CD14-positive monocyte (primary cell): ENCODE measurements around the gene KIAA0930. TPM values are rescaled to one million over a fixed set of nuclear protein-coding genes. Genes with fewer than 3 reads are reported as not detected.

Source experiments
- DNase-seq, 3 donors: peaks; one replicate each; pipeline ENCODE4 v3.0.0-alpha.2; 2011 to 2022
- H2AFZ ChIP-seq: 2 replicates; pipeline ENCODE4 v1.6.0; 2012; ENCODE audit warnings: mild to moderate bottlenecking, low read depth, low read length, inconsistent platforms; ENCODE audit not compliant: insufficient read depth, poor library complexity, severe bottlenecking
- H3K27ac ChIP-seq, 2 donors: 1 replicate in 1 of 2; 2 replicates in 1 of 2; pipeline ENCODE4 v1.5.1; 2012 to 2013; ENCODE audit warnings: low read length in 2 of 2, control low read depth in 1 of 2, inconsistent platforms in 1 of 2, low read depth in 1 of 2, mild to moderate bottlenecking in 1 of 2
- H3K27me3 ChIP-seq, 2 donors: one replicate each; pipeline versions ENCODE4 v1.6.0 to v1.6.1; 2011 to 2013; ENCODE audit warnings: low read length in 2 of 2; ENCODE audit not compliant: control insufficient read depth in 2 of 2, insufficient read depth in 2 of 2
- H3K36me3 ChIP-seq, 2 donors: replicated peaks in 1 of 2; 1 replicate in 1 of 2; 2 replicates in 1 of 2; pipeline versions ENCODE4 v1.5.1 to v1.6.1; 2012 to 2013; ENCODE audit warnings: low read length in 2 of 2, control low read depth in 1 of 2, inconsistent platforms in 1 of 2, mild to moderate bottlenecking in 1 of 2; ENCODE audit not compliant: insufficient read depth in 2 of 2, control insufficient read depth in 1 of 2
- H3K4me1 ChIP-seq, 2 donors: 1 replicate in 1 of 2; 2 replicates in 1 of 2; pipeline versions ENCODE4 v1.5.1 to v1.6.1; 2012 to 2013; ENCODE audit warnings: low read length in 2 of 2, control low read depth in 1 of 2, inconsistent platforms in 1 of 2, mild to moderate bottlenecking in 1 of 2, moderate library complexity in 1 of 2; ENCODE audit not compliant: insufficient read depth in 2 of 2, control insufficient read depth in 1 of 2
- H3K4me2 ChIP-seq: replicated peaks from 2 replicates; pipeline ENCODE3; 2012; ENCODE audit warnings: low read length, moderate library complexity, mild to moderate bottlenecking; ENCODE audit not compliant: poor library complexity, severe bottlenecking; ENCODE audit errors: extremely low read depth
- H3K4me3 ChIP-seq, 3 experiments: fragments of 200-600 bp in 1 of 3; sonication (generic) in 1 of 3; replicated peaks in 1 of 3; 1 replicate in 2 of 3; 2 replicates in 1 of 3; pipeline ENCODE4 v1.5.1; 2011 to 2013; ENCODE audit warnings: low read length in 3 of 3, mild to moderate bottlenecking in 3 of 3, control low read depth in 2 of 3, low read depth in 2 of 3, inconsistent platforms in 1 of 3, moderate library complexity in 1 of 3
- H3K79me2 ChIP-seq: 2 replicates; pipeline ENCODE4 v1.6.0; 2012; ENCODE audit warnings: mild to moderate bottlenecking, control low read depth, inconsistent platforms, low read length, moderate library complexity; ENCODE audit not compliant: insufficient read depth
- H3K9ac ChIP-seq: 2 replicates; pipeline ENCODE4 v1.6.0; 2017; ENCODE audit warnings: low read length, mild to moderate bottlenecking; ENCODE audit not compliant: insufficient read depth, poor library complexity, severe bottlenecking
- H3K9me3 ChIP-seq, 2 donors: replicated peaks in 1 of 2; 1 replicate in 1 of 2; 2 replicates in 1 of 2; pipeline versions ENCODE4 v1.5.1 to v1.6.1; 2012 to 2013; ENCODE audit warnings: low read length in 2 of 2, control low read depth in 1 of 2; ENCODE audit not compliant: control insufficient read depth in 1 of 2, insufficient read depth in 1 of 2
- H4K20me1 ChIP-seq: 2 replicates; pipeline ENCODE4 v1.6.0; 2012; ENCODE audit warnings: mild to moderate bottlenecking, low read length, control low read depth, moderate library complexity; ENCODE audit not compliant: insufficient read depth
- H3K27ac Mint-ChIP-seq, 7 donors: one replicate each; pipeline ENCODE4 v1.8.0; 2020; ENCODE audit warnings: mild to moderate bottlenecking in 7 of 7, mixed read lengths in 7 of 7, moderate library complexity in 6 of 7, inconsistent platforms in 2 of 7
- H3K27me3 Mint-ChIP-seq, 3 donors: one replicate each; pipeline ENCODE4 v1.8.0; 2021 to 2022; ENCODE audit warnings: low read depth in 3 of 3, mild to moderate bottlenecking in 3 of 3, mixed read lengths in 3 of 3, moderate library complexity in 3 of 3, inconsistent platforms in 1 of 3
- H3K36me3 Mint-ChIP-seq, 2 donors: one replicate each; pipeline ENCODE4 v1.8.0; 2020; ENCODE audit warnings: mixed read lengths in 2 of 2, inconsistent platforms in 1 of 2, mild to moderate bottlenecking in 1 of 2
- H3K4me1 Mint-ChIP-seq: one replicate; pipeline ENCODE4 v1.8.0; 2020; ENCODE audit warnings: mild to moderate bottlenecking, mixed read lengths
- H3K4me3 Mint-ChIP-seq, 2 donors: one replicate each; pipeline ENCODE4 v1.8.0; 2020; ENCODE audit warnings: mild to moderate bottlenecking in 2 of 2, mixed read lengths in 2 of 2, moderate library complexity in 1 of 2
- H3K9me3 Mint-ChIP-seq, 7 donors: one replicate each; pipeline ENCODE4 v1.8.0; 2020 to 2022; ENCODE audit warnings: mixed read lengths in 7 of 7, mild to moderate bottlenecking in 6 of 7, moderate library complexity in 6 of 7, inconsistent platforms in 2 of 7
- CTCF ChIP-seq: fragments of 200-600 bp; IDR thresholded peaks from one replicate; pipeline ENCODE4 v1.8.0; 2022; ENCODE audit warnings: antibody characterized with exemption, mild to moderate bottlenecking
- WGBS: methylation state at CpG from one replicate; pipeline ENCODE4 v1.1.5; 2013; ENCODE audit warnings: missing lambda C conversion rate; ENCODE audit not compliant: insufficient coverage; 5-methylcytosine and 5-hydroxymethylcytosine counted together
- intact Hi-C, 2 donors: fragments of 100-400 bp; cut with micrococcal nuclease; formaldehyde crosslinking; loops; one replicate each; pipeline versions ENCODE4 v1.15.0 to v1.15.1; 2023
- polyA plus RNA-seq, 3 donors: library from polyadenylated mRNA; depleted of rRNA in 1 of 3; unstranded in 2 of 3; stranded (reverse) in 1 of 3; fragments of 300-500 nt in 2 of 3; fragments of >200 nt in 1 of 3; fragmentation: Illumina TruSeq in 2 of 3; gene quantifications; 1 replicate in 2 of 3; 2 replicates in 1 of 3; pipeline ENCODE4 v1.2.3, GENCODE V29; 2012 to 2021

Gene KIAA0930
- polyA plus RNA-seq, 3 donors, result 14.0 to 89.1 (median 15.6) TPM

DNA sequence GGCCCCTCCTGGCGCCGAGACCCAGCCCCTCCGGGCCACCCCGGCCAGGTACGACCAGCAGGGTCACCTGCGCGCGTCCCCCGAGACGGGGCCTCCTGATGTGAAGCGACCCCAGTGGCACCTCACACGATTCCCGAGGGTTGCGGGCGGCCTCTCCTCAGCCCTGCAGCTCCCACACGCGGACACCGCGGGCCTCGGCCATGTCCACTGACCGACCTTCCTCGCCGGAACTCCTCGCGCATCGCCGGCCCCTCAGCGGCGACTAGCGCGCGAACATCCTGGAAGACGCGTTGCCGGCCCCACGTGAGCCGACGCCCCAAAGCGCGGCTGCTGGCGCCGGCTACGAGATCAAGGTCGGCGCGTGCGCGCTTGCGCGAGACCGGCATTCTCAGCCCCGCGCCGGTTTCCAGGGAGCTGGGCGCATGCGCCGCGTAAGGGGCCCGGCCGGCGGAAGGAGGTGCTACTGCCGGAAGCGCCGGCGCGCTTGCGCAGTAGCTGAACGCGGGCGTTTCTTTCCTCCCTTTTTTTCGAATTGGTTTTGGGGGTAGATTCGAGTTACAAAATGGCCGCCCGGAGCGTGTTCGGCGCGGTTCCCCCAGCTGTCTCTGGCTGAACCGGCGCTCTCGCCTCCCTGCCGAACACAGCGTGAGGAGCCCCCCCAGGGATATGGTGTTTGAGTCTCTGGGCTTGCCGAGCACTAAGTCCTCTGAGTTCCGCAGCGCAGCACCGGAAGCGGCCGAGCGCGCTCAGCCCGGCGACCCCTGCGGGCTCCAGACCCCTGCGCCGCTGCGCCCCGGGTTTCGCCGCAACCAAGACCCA is 77.0 kb downstream of the KIAA0930 start, which contains the start of gene NUP50:
NUP50 (plus strand) TSS at position 475 of the 819 bp plus-strand sequence. CDS start 4,253 bp downstream, outside the sequence.
- Mint-ChIP-seq H3K4me1 (peaks cover 70% of the 10 kb centered on the region), H3K27me3 (no peaks in the 10 kb centered on the region), H3K36me3 (peaks cover 16 to 28% of the 10 kb centered on the region in 2 donors), H3K9me3 (no peaks in the 10 kb centered on the region), H3K27ac (peak within 1 kb of the TSS; percentile 90 to 98 (median 96)), H3K4me3 (peak within 1 kb of the TSS; percentile 86 to 96)
- Histone ChIP-seq H3K4me3 (peak within 1 kb of the TSS; percentile 74 to 98 (median 75)), H2AFZ (peak within 1 kb of the TSS; percentile 76), H3K9me3 (no peaks in the 10 kb centered on the region), H3K27ac (peak within 1 kb of the TSS; percentile 89 to 96), H3K4me2 (peak within 1 kb of the TSS; percentile 98), H4K20me1 (peaks cover 10% of the 10 kb centered on the region), H3K27me3 (no peaks in the 10 kb centered on the region), H3K9ac (peak within 1 kb of the TSS; percentile 94), H3K36me3 (peaks cover 6 to 7% of the 10 kb centered on the region in 2 donors), H3K4me1 (peaks cover 82 to 90% of the 10 kb centered on the region in 2 donors), H3K79me2 (peaks cover 93% of the 10 kb centered on the region)
- peak; percentile 97 to 99 (median 98) for DNase-seq
- intact Hi-C loops, result loop anchor here in 1 of 2 donors (10.0 kb wide), 1 partner anchor 881 kb away; no protein-coding TSS in a partner anchor
- no peak for TF ChIP-seq CTCF
- WGBS, result under 1% methylated on average over 83 of the region's 100 CpGs

- under 1% methylated on average over 10 of the region's 13 CpGs for WGBS
- H3K4me1 Mint-ChIP-seq, result peaks cover 71% of the 10 kb centered on the region
- Histone ChIP-seq H3K36me3 (peaks cover 0 to 2% of the 10 kb centered on the region in 2 donors), H2AFZ (peak overlapping the region; percentile 76), H3K4me1 (peaks cover 84 to 91% of the 10 kb centered on the region in 2 donors), H4K20me1 (peaks cover 7% of the 10 kb centered on the region), H3K4me2 (peak overlapping the region; percentile 98), H3K9ac (peak overlapping the region; percentile 94), H3K79me2 (peaks cover 92% of the 10 kb centered on the region), H3K4me3 (peak overlapping the region; percentile 66 to 98 (median 75)), H3K27ac (peak overlapping the region; percentile 89 to 96), H3K27me3 (no peaks in the 10 kb centered on the region), H3K9me3 (no peaks in the 10 kb centered on the region)
- H3K27ac Mint-ChIP-seq, result peak overlapping the region; percentile 90 to 97 (median 95)
- H3K9me3 Mint-ChIP-seq, result no peaks in the 10 kb centered on the region
- H3K27me3 Mint-ChIP-seq, result no peaks in the 10 kb centered on the region
- intact Hi-C loops, result loop anchor here in 1 of 2 donors (10.0 kb wide), 1 partner anchor 882 kb away; no protein-coding TSS in a partner anchor
- H3K36me3 Mint-ChIP-seq, result peaks cover 12 to 24% of the 10 kb centered on the region in 2 donors
- no peak for TF ChIP-seq CTCF
- H3K4me3 Mint-ChIP-seq, result peak overlapping the region; percentile 86 to 93
- peak; percentile 20 to 37 (median 29) for DNase-seq
Observed at GRCh38 chr22:45163099-45163450, 77.6 kb downstream of the KIAA0930 start.
